H1 (cell line): ENCODE data around the gene SNX13. TPM values are rescaled to one million over a fixed set of nuclear protein-coding genes. Genes with fewer than 3 reads are reported as not detected.

Source experiments
- polyA plus RNA-seq, 7 experiments: library from polyadenylated mRNA; depleted of rRNA in 3 of 7; stranded (reverse) in 5 of 7; unstranded in 2 of 7; fragments of >200 nt in 5 of 7; fragments of 200-250 nt in 2 of 7; gene quantifications; 1 replicate in 5 of 7; 2 replicates in 1 of 7; 4 replicates in 1 of 7; pipeline versions ENCODE4 v1.2.1 to v1.2.3, GENCODE V29; 2011 to 2013; ENCODE audit warnings: missing spikeins in 2 of 7, mixed read lengths in 2 of 7
- total RNA-seq: library from RNA; stranded (reverse); fragmentation: NEBNext Ultra II Directional; extraction: Animal tissue kit (Norgen Biotek cat#: 25700); gene quantifications from 2 replicates; pipeline ENCODE4 v1.2.1, GENCODE V29; 2021
- TF ChIP-seq, protein P1 (sequence below), 3 experiments: IDR thresholded peaks; 1 replicate in 2 of 3; 2 replicates in 1 of 3; pipeline versions ENCODE4 v1.5.1 to v1.6.1; 2011; ENCODE audit warnings: low read length in 3 of 3, mild to moderate bottlenecking in 3 of 3, inconsistent platforms in 2 of 3, low read depth in 1 of 3, moderate library complexity in 1 of 3; ENCODE audit not compliant: insufficient read depth in 1 of 3; ENCODE audit errors: control extremely low read depth in 1 of 3

Gene SNX13
- total and polyA plus RNA-seq, 2 of the 8 experiments (the other 6 are each of a cell fraction or from before 2014, with no cell fraction given): 5.5 to 27.4 TPM

DNA sequence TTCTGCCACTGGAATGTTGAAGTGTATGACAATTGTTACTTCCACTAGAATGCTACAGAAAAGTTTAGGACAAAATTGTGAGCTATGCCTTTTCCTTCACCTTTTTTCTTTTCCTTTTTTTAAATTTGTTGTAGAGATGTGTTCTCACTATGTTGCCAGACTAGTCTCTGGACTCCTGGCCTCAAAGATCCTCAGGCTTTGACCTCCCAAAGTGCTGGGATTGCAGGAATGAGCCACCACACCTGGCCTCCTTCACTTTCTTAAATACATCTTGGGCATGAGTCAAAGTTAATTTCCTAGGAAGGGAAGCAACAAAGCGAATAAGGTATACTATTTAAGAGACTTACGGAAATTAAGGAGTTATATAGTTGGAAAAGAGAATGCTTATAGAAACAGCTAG, 2.7 kb upstream of the SNX13 start (continued):
- TF ChIP-seq, protein P1, sequence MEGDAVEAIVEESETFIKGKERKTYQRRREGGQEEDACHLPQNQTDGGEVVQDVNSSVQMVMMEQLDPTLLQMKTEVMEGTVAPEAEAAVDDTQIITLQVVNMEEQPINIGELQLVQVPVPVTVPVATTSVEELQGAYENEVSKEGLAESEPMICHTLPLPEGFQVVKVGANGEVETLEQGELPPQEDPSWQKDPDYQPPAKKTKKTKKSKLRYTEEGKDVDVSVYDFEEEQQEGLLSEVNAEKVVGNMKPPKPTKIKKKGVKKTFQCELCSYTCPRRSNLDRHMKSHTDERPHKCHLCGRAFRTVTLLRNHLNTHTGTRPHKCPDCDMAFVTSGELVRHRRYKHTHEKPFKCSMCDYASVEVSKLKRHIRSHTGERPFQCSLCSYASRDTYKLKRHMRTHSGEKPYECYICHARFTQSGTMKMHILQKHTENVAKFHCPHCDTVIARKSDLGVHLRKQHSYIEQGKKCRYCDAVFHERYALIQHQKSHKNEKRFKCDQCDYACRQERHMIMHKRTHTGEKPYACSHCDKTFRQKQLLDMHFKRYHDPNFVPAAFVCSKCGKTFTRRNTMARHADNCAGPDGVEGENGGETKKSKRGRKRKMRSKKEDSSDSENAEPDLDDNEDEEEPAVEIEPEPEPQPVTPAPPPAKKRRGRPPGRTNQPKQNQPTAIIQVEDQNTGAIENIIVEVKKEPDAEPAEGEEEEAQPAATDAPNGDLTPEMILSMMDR (IDR thresholded peaks at IDR 0.05; ENCODE audit: control extremely low read depth in 1 of 3, insufficient read depth in 1 of 3, low read depth in 1 of 3, low read length in 3 of 3): no peak
